GM18951 (cell line): Measurements from ENCODE around the gene ZYG11B.
A peak's percentile ranks its signal among the peaks of the same experiment; 100 is the strongest.
"Not testable (repeated sequence)": the region's sequence is repeated elsewhere in the genome, so short reads cannot be mapped to it uniquely, and the experiment has no call there.

Experiments used
- POLR2A ChIP-seq: IDR thresholded peaks from 4 replicates; pipeline ENCODE4 v1.6.1; 2011; ENCODE audit warnings: mild to moderate bottlenecking; ENCODE audit not compliant: insufficient read length, insufficient read depth; ENCODE audit errors: extremely low read depth
- in situ Hi-C: fragments of 300-500 bp; cut with MboI; formaldehyde crosslinking; loops from one replicate; pipeline ENCODE4 v1.12.0; 2022; ENCODE audit warnings: low sequenced_read_pairs, mixed read lengths, inconsistent platforms; ENCODE audit not compliant: unreplicated experiment

The ZYG11B gene

GRCh38 chr1:52693843-52694242 is 32.4 kb upstream of the ZYG11B start:
- in situ Hi-C loops, result no loop called here
- TF ChIP-seq POLR2A, result no peak

GRCh38 chr1:52695627-52696026 is 30.6 kb upstream of the ZYG11B start:
- TF ChIP-seq POLR2A, result no peak
- in situ Hi-C loops, result no loop called here

GRCh38 chr1:52697795-52698674 is 28.2 kb upstream of the ZYG11B start, which contains the start of gene COA7:
COA7 (minus strand) TSS chr1:52698347; CDS start chr1:52698326, 21 bp downstream.
- in situ Hi-C loops, result no loop called here
- TF ChIP-seq POLR2A, result peak; percentile 71

- in situ Hi-C loops, result no loop called here
- TF ChIP-seq POLR2A, result peak; percentile 58
These were observed 23.1 kb upstream of the ZYG11B start for GRCh38 chr1:52702886-52703787.

GRCh38 chr1:52706136-52706670 is 20.1 kb upstream of the ZYG11B start:
- TF ChIP-seq POLR2A, result no peak
- in situ Hi-C loops, result no loop called here

- in situ Hi-C loops, result no loop called here
- no peak for TF ChIP-seq POLR2A
These were observed 19.0 kb upstream of the ZYG11B start for GRCh38 chr1:52706941-52707926.

GRCh38 chr1:52707927-52708655 is 18.2 kb upstream of the ZYG11B start:
- no peak for TF ChIP-seq POLR2A
- in situ Hi-C loops, result no loop called here

- in situ Hi-C loops, result no loop called here
- no peak for TF ChIP-seq POLR2A
These were observed 17.2 kb upstream of the ZYG11B start for GRCh38 chr1:52709016-52709415.

- no peak for TF ChIP-seq POLR2A
- in situ Hi-C loops, result no loop called here
These were observed 12.7 kb upstream of the ZYG11B start for GRCh38 chr1:52713590-52713989.

- in situ Hi-C loops, result not testable (repeated sequence)
These were observed 11.0 kb upstream of the ZYG11B start for GRCh38 chr1:52715296-52715695.

GRCh38 chr1:52723260-52723659 is 3.0 kb upstream of the ZYG11B start:
- no peak for TF ChIP-seq POLR2A
- in situ Hi-C loops, result no loop called here

- no peak for TF ChIP-seq POLR2A
- in situ Hi-C loops, result no loop called here
These were observed 369 bp upstream of the ZYG11B start for GRCh38 chr1:52725903-52726264.
